GM21825 (cell line): ENCODE measurements around the gene CABP5.

ENCODE experiments used
- ATAC-seq: cut with Tn5 transposase; IDR thresholded peaks from one replicate; pipeline ENCODE4 v1.9.1; 2021; ENCODE audit warnings: mild to moderate bottlenecking, moderate library complexity; ENCODE audit not compliant: unreplicated experiment

Gene CABP5

DNA sequence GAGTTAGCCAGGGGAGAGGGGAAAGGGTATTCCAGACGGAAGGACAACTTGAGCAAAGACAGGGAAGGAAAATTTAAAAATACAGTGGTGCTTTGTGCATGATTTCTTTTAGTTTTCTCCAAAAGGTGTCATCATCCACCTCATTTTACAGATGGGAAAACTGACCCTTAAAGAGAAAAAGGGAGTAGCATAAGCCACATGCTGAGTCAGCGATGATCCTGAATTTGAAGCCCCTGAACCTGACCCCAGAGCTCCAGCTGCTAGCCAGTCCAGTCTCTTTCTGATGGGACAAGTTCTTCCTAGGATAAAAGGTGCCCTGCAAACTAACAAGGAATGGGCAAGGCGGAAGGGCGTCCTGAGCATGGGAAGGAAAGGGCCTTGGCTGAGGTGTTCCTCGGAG lies 10.3 kb downstream of the CABP5 start:
- no peak for ATAC-seq

DNA sequence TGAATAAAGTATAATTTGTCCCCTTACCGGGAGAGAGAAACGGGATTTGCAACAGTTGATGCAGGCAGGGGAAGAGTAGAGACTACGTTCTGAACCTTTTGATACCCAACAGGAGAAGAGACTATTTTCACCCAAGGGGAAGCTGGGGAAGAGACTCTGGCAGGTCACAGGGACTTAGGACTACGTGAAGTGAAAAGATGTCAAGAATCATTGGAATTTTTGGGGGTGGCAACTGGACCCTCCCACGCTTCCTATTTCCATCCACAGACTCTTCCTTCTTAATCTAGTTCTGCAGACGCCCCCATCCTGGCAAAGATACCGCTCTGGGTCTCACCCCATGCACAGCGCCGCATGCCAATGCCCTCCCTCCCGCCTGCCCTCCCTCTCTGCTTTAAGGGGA lies 13.8 kb downstream of the CABP5 start:
- ATAC-seq = no peak

DNA sequence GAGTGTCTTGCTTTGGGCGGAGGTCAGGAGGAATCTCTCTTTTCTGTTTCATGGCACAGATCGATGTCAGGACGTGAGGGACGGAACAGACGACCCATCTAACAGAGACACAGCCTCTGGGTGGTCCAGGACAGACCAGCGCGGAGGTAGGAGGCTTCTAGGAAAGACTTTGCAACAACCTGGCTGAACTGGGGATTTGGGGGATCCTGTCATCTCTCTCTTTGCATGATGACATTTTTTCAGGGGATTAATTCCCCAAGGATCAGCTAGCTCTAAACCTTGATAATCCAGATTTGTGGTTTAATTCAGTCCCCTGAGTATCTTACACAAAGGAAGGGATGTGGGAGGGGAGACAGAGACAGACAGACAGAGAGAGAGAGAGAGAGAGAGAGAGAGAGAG lies 14.4 kb downstream of the CABP5 start:
- no peak for ATAC-seq

DNA sequence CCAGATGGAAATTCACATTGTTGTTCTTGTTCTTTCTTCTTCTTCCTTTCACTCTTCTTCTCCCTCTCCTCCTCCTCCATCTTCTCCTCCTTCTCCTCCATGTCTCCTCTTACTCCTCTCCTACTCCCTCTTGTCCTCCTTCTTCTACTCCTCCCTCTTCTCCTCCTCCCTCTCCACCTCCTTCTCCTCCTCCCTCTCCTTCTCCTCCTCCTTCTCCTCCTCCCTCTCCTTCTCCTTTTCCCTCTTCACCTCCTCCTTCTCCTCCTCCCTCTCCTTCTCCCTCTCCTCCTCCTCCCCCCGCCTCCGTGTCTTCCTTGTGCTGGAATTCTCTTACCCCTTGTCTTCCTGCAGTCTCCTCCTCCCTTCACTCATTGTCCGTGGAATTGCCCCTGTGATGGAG lies 18.4 kb downstream of the CABP5 start:
- ATAC-seq = no peak

DNA sequence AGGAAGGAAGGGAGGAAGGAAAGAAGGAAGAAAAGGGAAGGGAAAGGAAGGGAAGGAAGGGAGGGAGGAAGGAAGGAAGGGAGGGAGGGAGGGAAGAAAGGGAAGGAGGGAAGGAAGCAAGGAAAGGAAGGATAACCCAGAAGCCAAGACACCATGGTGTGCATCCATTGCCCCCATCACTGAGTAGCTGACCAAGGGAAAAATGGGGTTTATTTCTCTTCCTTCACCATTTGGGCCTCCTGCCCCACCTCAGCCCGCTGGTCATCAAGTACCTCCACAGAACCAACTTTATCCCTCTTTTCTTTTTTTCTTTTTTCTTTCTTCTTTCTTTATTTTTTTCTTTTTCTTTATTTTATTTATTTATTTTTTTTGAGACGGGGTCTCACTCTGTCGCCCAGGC lies 20.4 kb downstream of the CABP5 start:
- no peak for ATAC-seq

DNA sequence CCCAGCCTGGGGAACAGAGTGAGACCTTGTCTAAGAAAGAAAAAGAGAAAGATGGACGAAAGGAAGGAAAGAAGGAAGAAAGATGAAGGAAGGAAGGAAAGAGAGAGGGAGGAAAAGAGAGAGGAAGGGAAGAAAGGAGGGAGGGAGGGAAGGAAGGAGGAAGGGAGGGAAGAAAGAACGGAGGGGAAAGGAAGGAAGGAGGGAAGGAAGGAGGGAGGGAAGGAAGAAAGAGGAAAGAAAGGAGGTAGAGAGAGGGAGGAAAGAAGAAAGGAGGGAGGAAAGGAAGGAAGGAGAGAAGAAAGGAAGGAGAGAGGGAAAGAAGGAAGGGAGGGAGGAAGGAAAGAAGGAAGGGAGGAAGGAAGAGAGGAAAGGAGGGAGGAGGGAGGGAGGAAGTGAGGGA lies 20.9 kb downstream of the CABP5 start:
- no peak for ATAC-seq

DNA sequence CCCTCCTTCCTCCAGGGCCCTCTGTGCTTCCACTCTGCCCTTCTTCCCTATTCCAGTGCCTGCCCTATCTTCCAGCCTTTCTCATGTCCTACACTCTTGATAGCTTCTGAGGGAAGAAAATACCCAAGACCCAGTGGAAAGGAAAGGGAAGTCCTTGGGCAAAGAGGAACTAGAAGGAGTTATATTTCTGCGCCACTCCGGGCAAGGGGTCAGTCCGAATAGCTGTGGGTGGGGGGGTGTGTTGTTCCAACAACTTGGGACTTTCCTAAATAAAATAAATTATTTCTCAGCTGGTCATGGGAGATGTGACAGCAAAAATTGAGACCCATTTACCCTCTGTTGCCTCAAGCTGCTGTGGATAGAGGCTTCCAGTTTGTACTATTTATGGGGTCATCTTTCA lies 23.2 kb downstream of the CABP5 start:
- ATAC-seq = no peak

DNA sequence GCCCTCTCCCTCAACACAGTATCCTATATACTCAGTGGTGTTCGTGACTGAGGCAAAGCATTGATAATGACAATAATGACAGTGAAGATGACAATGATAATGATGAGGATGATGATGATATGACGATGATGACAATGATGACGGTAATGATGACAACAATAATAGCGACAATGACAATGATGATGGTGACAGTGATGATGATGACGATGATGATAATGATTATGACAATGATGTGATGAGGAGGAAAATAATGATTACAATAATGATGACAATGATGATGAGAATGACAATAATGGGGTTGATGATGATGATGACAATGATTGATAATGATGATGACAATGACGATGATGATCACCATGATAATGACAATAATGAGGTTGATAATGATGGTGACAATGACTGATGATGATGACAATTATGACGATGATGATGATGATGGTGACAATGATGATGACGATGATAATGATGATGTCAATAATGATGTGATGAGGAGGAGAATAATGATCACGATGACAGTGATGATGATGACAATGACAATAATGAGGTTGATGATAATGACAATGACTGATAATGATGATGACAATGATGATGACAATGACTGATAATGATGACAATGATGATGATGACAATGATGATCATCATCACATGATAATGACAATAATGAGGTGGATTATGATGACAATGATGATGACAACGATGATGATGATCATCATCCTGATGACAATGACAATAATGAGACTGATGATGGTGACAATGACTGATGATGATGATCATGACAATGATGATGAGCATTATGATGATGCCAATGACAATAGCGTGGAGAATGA lies 32.7 kb downstream of the CABP5 start:
- no peak for ATAC-seq

DNA sequence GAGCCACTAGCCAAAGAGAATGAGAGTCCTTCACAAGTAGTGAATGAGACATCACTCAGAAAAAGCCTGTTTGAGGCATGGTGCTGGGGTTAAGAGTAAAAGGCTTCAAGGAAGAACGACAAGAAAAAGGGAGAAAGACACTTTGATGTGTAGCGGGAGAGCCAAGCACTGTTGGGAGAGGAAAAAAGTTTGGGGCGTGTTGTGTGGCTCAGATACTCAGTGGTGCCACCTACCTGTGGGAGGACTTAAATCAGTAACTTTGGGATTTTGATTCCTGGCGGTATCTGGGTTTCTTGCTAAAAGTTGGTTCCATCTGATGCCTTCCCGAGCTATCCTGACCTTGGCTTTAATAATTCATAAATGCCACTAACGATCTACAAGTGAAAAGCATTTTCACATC lies 37.1 kb downstream of the CABP5 start:
- ATAC-seq = no peak

DNA sequence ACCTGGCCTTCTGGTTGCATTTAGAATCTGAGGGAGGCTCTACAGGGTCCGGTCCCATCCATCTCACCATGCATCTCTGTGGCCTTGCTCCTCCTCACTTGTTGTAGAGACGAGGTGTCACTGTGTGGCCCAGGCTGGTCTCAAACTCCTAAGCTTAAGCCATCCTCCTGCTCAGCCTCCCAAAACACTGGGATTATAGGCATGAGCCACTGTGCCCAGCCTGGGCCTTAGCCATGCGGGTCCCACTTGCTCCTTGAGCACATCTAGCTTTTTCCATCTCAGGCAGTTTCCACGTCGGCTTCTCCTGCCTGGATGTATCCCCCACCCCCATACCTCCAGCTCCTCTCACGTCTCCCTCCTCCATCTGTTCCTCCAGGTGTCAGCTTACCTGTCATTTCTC lies 39.6 kb downstream of the CABP5 start:
- no peak for ATAC-seq

DNA sequence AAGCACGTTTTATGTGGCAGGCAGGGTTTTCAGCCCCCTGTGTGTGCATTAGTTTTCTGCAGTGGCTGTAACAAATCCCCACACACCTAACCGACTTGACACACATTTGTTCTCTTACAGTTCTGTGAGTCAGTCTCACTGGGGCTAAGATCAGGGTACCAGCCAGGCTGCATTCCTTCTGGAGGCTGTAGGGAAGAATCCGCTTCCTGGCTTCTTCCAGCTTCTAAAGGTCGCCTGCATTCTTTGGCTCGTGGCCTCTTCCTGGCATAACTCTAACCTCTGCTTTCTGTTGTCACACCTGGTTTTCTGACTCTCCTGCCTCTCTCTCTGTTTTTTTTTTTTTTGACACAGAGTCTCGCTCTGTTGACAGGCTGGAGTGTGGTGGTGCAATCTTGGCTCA lies 43.0 kb downstream of the CABP5 start:
- ATAC-seq = no peak

DNA sequence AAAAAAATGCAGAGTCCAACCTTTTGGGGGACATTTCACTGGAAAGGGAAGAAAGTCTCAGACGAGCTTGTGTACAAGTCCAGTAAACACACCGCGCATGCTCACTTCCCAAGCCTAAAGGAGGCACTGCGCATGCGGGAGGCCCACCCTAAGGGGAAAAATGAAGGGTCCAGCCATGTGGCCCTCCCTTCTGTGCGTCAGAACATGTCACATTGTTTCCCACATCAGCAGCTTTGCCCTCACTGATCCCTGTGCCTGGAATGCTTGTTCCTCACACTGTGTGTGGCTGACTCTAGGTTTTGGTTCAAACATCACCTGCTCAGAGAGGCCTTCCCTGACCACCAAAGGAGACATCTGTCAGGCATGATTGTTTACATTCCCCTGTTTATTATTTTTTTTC lies 45.1 kb downstream of the CABP5 start:
- ATAC-seq = no peak

DNA sequence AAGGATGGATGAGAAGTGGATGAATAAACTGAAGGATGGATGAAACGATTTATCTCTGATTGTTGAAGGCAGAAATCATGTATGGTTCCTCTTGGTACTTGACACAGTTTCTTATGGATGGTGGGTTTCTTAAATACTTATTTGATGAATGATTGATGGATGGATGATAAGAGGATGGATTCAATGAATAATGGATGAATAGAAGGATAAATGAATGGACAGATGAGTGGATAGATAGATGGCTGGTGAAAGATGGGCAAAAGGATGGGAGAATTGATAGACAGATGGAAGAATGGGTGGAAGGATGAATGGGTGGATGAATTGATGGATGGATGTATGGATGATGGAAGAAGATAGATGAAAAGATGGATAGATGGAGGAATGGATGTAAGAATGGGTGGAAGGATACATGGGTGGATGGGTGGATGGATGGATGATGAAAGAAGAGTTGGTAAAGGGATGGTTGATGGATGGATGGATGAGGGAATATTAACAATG lies 47.6 kb downstream of the CABP5 start:
- ATAC-seq = no peak

DNA sequence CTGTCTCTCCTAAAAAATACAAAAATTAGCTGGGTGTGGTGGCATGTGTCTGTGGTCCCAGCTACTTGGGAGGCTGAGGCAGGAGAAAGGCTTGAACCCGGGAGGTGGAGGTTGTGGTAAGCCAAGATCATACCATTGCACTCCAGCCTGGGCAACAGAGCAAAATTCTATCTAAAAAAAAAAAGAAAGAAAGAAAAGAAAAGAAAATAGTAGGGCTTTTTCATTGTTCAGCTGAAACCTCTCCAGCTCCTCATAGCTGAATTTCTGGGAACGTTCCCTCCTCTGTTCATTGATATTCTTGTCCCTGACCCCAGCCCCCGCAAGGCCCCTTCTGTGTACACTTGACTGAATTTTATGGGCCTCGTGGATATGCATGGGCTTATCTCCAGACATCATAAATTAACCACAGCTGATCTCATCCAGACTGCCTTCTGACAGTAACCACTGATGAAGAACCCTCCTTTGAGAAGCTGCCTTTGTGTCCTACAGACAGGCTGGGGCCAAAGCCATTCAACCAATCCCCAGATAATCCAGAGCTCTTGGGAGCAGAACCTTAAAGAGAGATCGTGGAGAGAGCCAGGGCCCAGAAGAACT lies 49.6 kb downstream of the CABP5 start, which contains the start of gene ELSPBP1:
Gene ELSPBP1 (plus strand): TSS at position 424 of the 594 bp plus-strand sequence. CDS start 14,036 bp downstream, outside the sequence.
- no peak for ATAC-seq

DNA sequence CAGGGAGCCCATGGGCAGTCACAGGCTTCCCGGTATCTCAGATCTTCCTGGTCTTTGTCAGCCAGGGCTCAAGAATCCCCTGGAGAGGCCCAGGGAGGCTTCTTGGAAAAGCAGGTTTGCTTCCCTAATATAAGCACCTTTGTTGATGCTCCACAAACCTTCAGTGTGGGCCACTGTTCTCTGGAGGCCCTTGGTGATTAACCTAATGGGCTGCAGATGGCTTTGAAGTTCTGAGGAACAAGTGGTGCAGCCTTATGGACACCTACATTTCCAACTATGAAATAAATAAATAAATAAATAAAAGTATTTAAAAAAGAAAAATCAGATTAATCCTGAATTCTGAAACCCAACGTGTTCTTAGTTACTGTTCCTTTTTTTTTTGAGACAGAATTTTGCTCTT lies 51.8 kb downstream of the CABP5 start, which contains the start of gene BSPH1:
Gene BSPH1 (minus strand): TSS at position 101 of the 400 bp plus-strand sequence. CDS start 89 bp downstream, at position 12.
- no peak for ATAC-seq

DNA sequence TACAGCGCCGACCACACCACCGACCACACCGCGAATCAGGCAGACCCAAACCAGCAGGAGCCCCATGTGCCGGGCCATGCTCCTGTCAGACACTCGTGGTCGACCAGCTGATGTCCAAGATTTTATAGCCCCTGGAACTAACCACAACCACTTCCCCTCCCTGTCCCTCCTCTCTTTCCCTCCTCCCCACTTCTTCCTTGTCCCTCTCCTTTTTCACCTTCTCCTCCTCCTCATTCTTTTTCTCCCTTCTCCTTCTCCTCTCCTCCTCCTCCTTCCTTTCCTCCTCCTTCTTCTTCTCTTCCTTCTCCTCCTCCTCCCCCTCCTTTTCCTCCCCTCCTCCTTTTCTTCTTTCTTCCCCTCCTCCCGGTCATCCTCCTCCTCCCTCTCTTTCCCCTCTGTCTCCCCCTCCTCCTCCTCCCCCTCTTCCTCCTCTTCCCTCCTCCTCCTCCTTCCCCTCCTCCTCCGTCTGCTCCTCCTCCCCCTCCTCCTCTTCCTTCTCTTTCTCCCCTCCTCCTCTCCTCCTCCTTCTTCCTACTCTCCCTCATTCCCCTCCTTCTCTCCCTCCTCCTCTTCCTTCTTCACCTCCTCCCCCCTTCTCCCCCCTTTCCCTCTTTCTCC lies 52.6 kb downstream of the CABP5 start:
- no peak for ATAC-seq
